ENCODE results near the gene FBLN7. TPM values are rescaled to one million over a fixed set of nuclear protein-coding genes. Genes with fewer than 3 reads are reported as not detected.

Gene FBLN7
- total and polyA plus RNA-seq, 4 donors, result 0.60 to 2.4 (median 1.9) TPM

DNA sequence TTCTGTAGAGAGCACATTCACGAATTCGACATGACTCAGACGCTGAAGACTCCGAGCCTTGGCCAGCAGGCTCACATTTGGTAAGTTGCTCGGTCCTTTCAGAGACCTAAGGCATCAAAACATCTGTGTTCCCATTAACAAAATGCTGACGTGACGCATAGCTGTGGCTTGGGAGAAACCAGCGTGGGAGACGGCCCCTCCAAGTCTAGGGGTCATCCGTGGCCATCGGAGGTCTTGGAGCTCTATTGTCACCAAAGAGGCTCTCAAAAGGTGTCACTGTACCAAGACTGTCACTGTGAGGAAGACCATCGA, 14.9 kb downstream of the FBLN7 start:
- WGBS, result 97% methylated on average over 12 of the region's 12 CpGs
- peaks cover 0 to 9% (median 0%) of the 10 kb centered on the region in 4 donors for H3K4me1 ChIP-seq (ENCODE audit: control insufficient read depth in 4 of 4, insufficient read depth in 4 of 4, low read length in 3 of 4)
- H3K9ac ChIP-seq (ENCODE audit: low read depth in 1 of 2, low read length in 2 of 2), result no peak overlapping the region
- no peak overlapping the region for H3K27ac ChIP-seq (ENCODE audit: low read depth in 1 of 2, low read length in 2 of 2)
- H3K9me3 ChIP-seq (ENCODE audit: control insufficient read depth in 4 of 4, low read length in 3 of 4), result no peaks in the 10 kb centered on the region
- DNase-seq (ENCODE audit: low spot score), result no peak
- no peak for TF ChIP-seq SP1 (IDR thresholded peaks at IDR 0.05)
- no peak for TF ChIP-seq RAD21 (IDR thresholded peaks at IDR 0.05)
- TF ChIP-seq YY1 (IDR thresholded peaks at IDR 0.05), result no peak
- TF ChIP-seq FOXA1 (IDR thresholded peaks at IDR 0.05), result no peak
- TF ChIP-seq, protein P1, sequence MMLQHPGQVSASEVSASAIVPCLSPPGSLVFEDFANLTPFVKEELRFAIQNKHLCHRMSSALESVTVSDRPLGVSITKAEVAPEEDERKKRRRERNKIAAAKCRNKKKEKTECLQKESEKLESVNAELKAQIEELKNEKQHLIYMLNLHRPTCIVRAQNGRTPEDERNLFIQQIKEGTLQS (IDR thresholded peaks at IDR 0.05), result no peak
- no peak for TF ChIP-seq FOXA2 (IDR thresholded peaks at IDR 0.05)
- TF ChIP-seq GABPA (IDR thresholded peaks at IDR 0.05 in 1 of 2, conservative IDR thresholded peaks at IDR 0.05 in 1 of 2), result no peak
- no peak for TF ChIP-seq HNF4G (IDR thresholded peaks at IDR 0.05)
- no peak for TF ChIP-seq JUND (IDR thresholded peaks at IDR 0.05)
- TF ChIP-seq NR2F2 (IDR thresholded peaks at IDR 0.05), result no peak
- TF ChIP-seq EGR1 (IDR thresholded peaks at IDR 0.05; ENCODE audit: low read depth in 2 of 2), result no peak
- TF ChIP-seq TAF1 (conservative IDR thresholded peaks at IDR 0.05), result no peak
- no peak for TF ChIP-seq REST (IDR thresholded peaks at IDR 0.05)
- no peak for TF ChIP-seq HNF4A (conservative IDR thresholded peaks at IDR 0.05)
- no peak for TF ChIP-seq MAX (IDR thresholded peaks at IDR 0.05)
- TF ChIP-seq CTCF (IDR thresholded peaks at IDR 0.05; ENCODE audit: low read depth, low read length, missing input control), result no peak
- no peak overlapping the region for H3K4me3 ChIP-seq (ENCODE audit: low read depth in 1 of 3, low read length in 3 of 3)
- H3K36me3 ChIP-seq (ENCODE audit: control insufficient read depth in 4 of 4, insufficient read depth in 3 of 4, low read depth in 1 of 4, low read length in 3 of 4), result no peaks in the 10 kb centered on the region
- no peaks in the 10 kb centered on the region for H3K27me3 ChIP-seq (ENCODE audit: control insufficient read depth in 4 of 4, insufficient read depth in 4 of 4, low read length in 3 of 4)

GRCh38 chr2:112153501-112153900, 15.3 kb downstream of the FBLN7 start:
- Histone ChIP-seq H3K4me3 (ENCODE audit: low read depth in 1 of 3, low read length in 3 of 3) (no peak overlapping the region), H3K36me3 (ENCODE audit: control insufficient read depth in 4 of 4, insufficient read depth in 3 of 4, low read depth in 1 of 4, low read length in 3 of 4) (no peaks in the 10 kb centered on the region), H3K9ac (ENCODE audit: low read depth in 1 of 2, low read length in 2 of 2) (no peak overlapping the region), H3K4me1 (ENCODE audit: control insufficient read depth in 4 of 4, insufficient read depth in 4 of 4, low read length in 3 of 4) (peaks cover 0 to 9% (median 0%) of the 10 kb centered on the region in 4 donors), H3K27me3 (ENCODE audit: control insufficient read depth in 4 of 4, insufficient read depth in 4 of 4, low read length in 3 of 4) (no peaks in the 10 kb centered on the region), H3K27ac (ENCODE audit: low read depth in 1 of 2, low read length in 2 of 2) (no peak overlapping the region), H3K9me3 (ENCODE audit: control insufficient read depth in 4 of 4, low read length in 3 of 4) (no peaks in the 10 kb centered on the region)
- 99% methylated on average over 10 of the region's 10 CpGs for WGBS
- TF ChIP-seq TAF1 (conservative IDR thresholded peaks at IDR 0.05) (no peak), GABPA (IDR thresholded peaks at IDR 0.05 in 1 of 2, conservative IDR thresholded peaks at IDR 0.05 in 1 of 2) (no peak), RAD21 (IDR thresholded peaks at IDR 0.05) (no peak), NR2F2 (IDR thresholded peaks at IDR 0.05) (no peak), FOXA2 (IDR thresholded peaks at IDR 0.05) (no peak), CTCF (IDR thresholded peaks at IDR 0.05; ENCODE audit: low read depth, low read length, missing input control) (no peak), EGR1 (IDR thresholded peaks at IDR 0.05; ENCODE audit: low read depth in 2 of 2) (no peak), REST (IDR thresholded peaks at IDR 0.05) (no peak), MAX (IDR thresholded peaks at IDR 0.05) (no peak), SP1 (IDR thresholded peaks at IDR 0.05) (no peak)
- TF ChIP-seq, protein P2, sequence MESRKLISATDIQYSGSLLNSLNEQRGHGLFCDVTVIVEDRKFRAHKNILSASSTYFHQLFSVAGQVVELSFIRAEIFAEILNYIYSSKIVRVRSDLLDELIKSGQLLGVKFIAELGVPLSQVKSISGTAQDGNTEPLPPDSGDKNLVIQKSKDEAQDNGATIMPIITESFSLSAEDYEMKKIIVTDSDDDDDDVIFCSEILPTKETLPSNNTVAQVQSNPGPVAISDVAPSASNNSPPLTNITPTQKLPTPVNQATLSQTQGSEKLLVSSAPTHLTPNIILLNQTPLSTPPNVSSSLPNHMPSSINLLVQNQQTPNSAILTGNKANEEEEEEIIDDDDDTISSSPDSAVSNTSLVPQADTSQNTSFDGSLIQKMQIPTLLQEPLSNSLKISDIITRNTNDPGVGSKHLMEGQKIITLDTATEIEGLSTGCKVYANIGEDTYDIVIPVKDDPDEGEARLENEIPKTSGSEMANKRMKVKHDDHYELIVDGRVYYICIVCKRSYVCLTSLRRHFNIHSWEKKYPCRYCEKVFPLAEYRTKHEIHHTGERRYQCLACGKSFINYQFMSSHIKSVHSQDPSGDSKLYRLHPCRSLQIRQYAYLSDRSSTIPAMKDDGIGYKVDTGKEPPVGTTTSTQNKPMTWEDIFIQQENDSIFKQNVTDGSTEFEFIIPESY (IDR thresholded peaks at IDR 0.05), result no peak
- DNase-seq (ENCODE audit: low spot score), result no peak
